CD8-positive, alpha-beta memory T cell (primary cell): Measurements from ENCODE around the gene SLC35F5. TPM values are rescaled to one million over a fixed set of nuclear protein-coding genes. Genes with fewer than 3 reads are reported as not detected.
"Not testable (repeated sequence)": the region's sequence is repeated elsewhere in the genome, so short reads cannot be mapped to it uniquely, and the experiment has no call there.

Experiments used
- CTCF ChIA-PET: fragments of 350-600 bp; sonication (Branson Sonifier 250); formaldehyde crosslinking; loops from one replicate; lab custom pipeline; 2021; ENCODE audit warnings: antibody characterized with exemption; lab: Charles Lee
- POLR2A ChIA-PET: fragments of 350-600 bp; sonication (Branson Sonifier 250); formaldehyde crosslinking; loops from one replicate; lab custom pipeline; 2021; ENCODE audit warnings: antibody characterized with exemption; lab: Charles Lee
- DNase-seq, 5 donors: peaks; one replicate each; pipeline versions ENCODE4 v3.0.0 to v3.0.0-alpha.2; 2020 to 2022; ENCODE audit warnings: mixed read lengths in 1 of 5
- H3K27ac ChIP-seq: one replicate; pipeline ENCODE4 v1.7.0; 2013; ENCODE audit warnings: low read depth, mild to moderate bottlenecking, low read length, moderate library complexity
- H3K27me3 ChIP-seq: 2 replicates; pipeline ENCODE4 v1.7.0; 2013; ENCODE audit warnings: low read length, mild to moderate bottlenecking; ENCODE audit not compliant: insufficient read depth, poor library complexity, severe bottlenecking
- H3K36me3 ChIP-seq: 2 replicates; pipeline ENCODE4 v1.7.0; 2013; ENCODE audit warnings: mild to moderate bottlenecking, low read length, moderate library complexity; ENCODE audit not compliant: insufficient read depth
- H3K4me1 ChIP-seq: 2 replicates; pipeline ENCODE4 v1.7.0; 2013; ENCODE audit warnings: mild to moderate bottlenecking, low read length, moderate library complexity; ENCODE audit not compliant: insufficient read depth
- H3K4me3 ChIP-seq: 2 replicates; pipeline ENCODE4 v1.7.0; 2013; ENCODE audit warnings: mild to moderate bottlenecking, low read length
- H3K9me3 ChIP-seq: 2 replicates; pipeline ENCODE4 v1.7.0; 2013; ENCODE audit warnings: mild to moderate bottlenecking, low read length
- H3K27ac Mint-ChIP-seq, 8 donors: one replicate each; pipeline ENCODE4 v1.8.0; 2020 to 2021; ENCODE audit warnings: mixed read lengths in 8 of 8, mild to moderate bottlenecking in 6 of 8, inconsistent platforms in 3 of 8, moderate library complexity in 3 of 8
- H3K27me3 Mint-ChIP-seq, 2 donors: one replicate each; pipeline ENCODE4 v1.8.0; 2020 to 2021; ENCODE audit warnings: mixed read lengths in 2 of 2, mild to moderate bottlenecking in 1 of 2, moderate library complexity in 1 of 2
- H3K36me3 Mint-ChIP-seq, 3 donors: one replicate each; pipeline ENCODE4 v1.8.0; 2020 to 2021; ENCODE audit warnings: mixed read lengths in 3 of 3, inconsistent platforms in 1 of 3, mild to moderate bottlenecking in 1 of 3
- H3K4me1 Mint-ChIP-seq, 3 donors: one replicate each; pipeline ENCODE4 v1.8.0; 2020 to 2021; ENCODE audit warnings: mixed read lengths in 3 of 3, inconsistent platforms in 1 of 3, mild to moderate bottlenecking in 1 of 3
- H3K4me3 Mint-ChIP-seq, 7 donors: one replicate each; pipeline ENCODE4 v1.8.0; 2020 to 2021; ENCODE audit warnings: mixed read lengths in 7 of 7, mild to moderate bottlenecking in 6 of 7, moderate library complexity in 4 of 7, inconsistent platforms in 2 of 7
- H3K9me3 Mint-ChIP-seq, 5 donors: one replicate each; pipeline ENCODE4 v1.8.0; 2020 to 2022; ENCODE audit warnings: mixed read lengths in 5 of 5, mild to moderate bottlenecking in 3 of 5, moderate library complexity in 2 of 5, inconsistent platforms in 1 of 5
- polyA plus RNA-seq: library from polyadenylated mRNA; unstranded; fragments of 300-500 nt; fragmentation: Illumina TruSeq; gene quantifications from one replicate; pipeline ENCODE4 v1.2.3, GENCODE V29; 2021
- total RNA-seq, 2 experiments: library from RNA; stranded (reverse); gene quantifications; one replicate each; pipeline ENCODE4 v1.2.3, GENCODE V29; 2021

SLC35F5 gene
- total and polyA plus RNA-seq, 3 experiments from 2014 or later = 5.3 to 30.8 (median 28.8) TPM

DNA sequence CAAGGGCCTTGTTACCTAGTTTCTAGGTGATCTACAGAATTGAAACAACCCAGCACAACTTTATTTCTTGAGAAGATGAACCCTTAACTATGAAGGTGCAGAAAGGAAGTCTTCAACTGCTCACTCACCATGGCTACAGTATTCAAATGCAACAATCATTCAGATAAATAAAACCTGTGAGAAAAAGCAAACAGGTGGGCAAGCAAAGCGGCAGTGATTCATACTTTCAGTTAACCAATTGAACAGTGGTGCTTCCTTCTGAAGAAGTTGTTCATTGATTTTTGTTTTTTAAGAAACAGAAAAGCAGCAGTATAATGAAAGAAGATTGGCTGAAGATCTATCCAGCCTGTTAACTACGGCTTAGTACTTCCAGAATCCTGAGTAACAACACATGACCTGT lies 43.5 kb downstream of the SLC35F5 start:
- Mint-ChIP-seq H3K9me3 (no peaks in the 10 kb centered on the region), H3K27ac (no peak overlapping the region), H3K36me3 (peaks cover 7 to 43% (median 9%) of the 10 kb centered on the region in 3 donors), H3K4me1 (no peaks in the 10 kb centered on the region), H3K27me3 (no peaks in the 10 kb centered on the region), H3K4me3 (no peak overlapping the region)
- Histone ChIP-seq H3K4me1 (no peaks in the 10 kb centered on the region), H3K36me3 (no peaks in the 10 kb centered on the region), H3K27me3 (no peaks in the 10 kb centered on the region), H3K27ac (no peak overlapping the region), H3K4me3 (no peak overlapping the region), H3K9me3 (no peaks in the 10 kb centered on the region)
- POLR2A ChIA-PET = no interaction called here
- CTCF ChIA-PET = no interaction called here
- no peak for DNase-seq

DNA sequence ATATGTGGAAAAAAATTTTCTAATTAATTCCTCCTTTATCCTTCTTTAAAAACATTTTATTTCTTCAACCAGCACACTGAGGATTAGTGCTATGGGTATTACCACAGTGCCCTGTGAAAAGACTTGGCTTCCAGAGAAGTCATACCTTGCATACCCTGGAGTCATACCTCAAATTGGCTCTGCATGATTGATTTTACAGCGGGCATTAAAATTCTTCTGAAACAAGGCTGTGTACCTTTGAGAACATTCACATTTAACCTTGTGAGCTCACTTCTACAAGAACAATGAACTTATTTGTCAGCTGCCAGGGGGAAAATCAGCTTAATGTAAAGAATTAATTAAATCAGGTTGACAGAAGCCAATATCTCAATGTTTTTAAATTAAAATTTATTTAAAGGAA lies 44.6 kb downstream of the SLC35F5 start:
- H3K9me3 Mint-ChIP-seq = no peaks in the 10 kb centered on the region
- H3K36me3 Mint-ChIP-seq = peaks cover 7 to 37% (median 9%) of the 10 kb centered on the region in 3 donors
- Histone ChIP-seq H3K27me3 (no peaks in the 10 kb centered on the region), H3K9me3 (no peaks in the 10 kb centered on the region), H3K36me3 (no peaks in the 10 kb centered on the region), H3K4me3 (no peak overlapping the region), H3K27ac (no peak overlapping the region), H3K4me1 (no peaks in the 10 kb centered on the region)
- no peaks in the 10 kb centered on the region for H3K27me3 Mint-ChIP-seq
- no peak overlapping the region for H3K4me3 Mint-ChIP-seq
- ChIA-PET POLR2A (no interaction called here), CTCF (interaction anchor here (1.3 to 1.7 kb wide), 2 partner anchors 13 to 108 kb away, joined by 3 to 4 read pairs; no protein-coding TSS in a partner anchor)
- no peak for DNase-seq
- H3K4me1 Mint-ChIP-seq = no peaks in the 10 kb centered on the region
- H3K27ac Mint-ChIP-seq = no peak overlapping the region

DNA sequence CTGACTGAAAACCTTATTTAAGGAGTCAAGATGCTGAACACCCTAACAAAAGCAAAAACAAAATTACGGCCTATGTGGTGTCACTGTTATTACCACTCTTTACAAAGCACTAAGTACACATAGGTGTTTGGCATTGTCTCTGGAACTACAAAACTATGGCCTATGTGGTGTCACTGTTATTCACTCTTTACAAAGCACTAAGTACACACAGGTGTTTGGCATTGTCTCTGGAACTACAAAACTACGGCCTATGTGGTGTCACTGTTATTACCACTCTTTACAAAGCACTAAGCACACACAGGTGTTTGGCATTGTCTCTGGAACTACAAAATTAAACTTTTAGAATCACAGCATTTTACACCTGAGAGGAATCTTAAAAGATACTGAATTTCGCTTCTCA lies 47.4 kb downstream of the SLC35F5 start:
- H3K27me3 ChIP-seq = no peaks in the 10 kb centered on the region
- ChIA-PET POLR2A (no interaction called here), CTCF (no interaction called here)
- H3K9me3 Mint-ChIP-seq = no peaks in the 10 kb centered on the region
- H3K36me3 ChIP-seq = no peaks in the 10 kb centered on the region
- H3K4me3 ChIP-seq = no peak overlapping the region
- H3K4me3 Mint-ChIP-seq = no peak overlapping the region
- peaks cover 0 to 22% (median 3%) of the 10 kb centered on the region in 3 donors for H3K36me3 Mint-ChIP-seq
- no peak for DNase-seq
- no peak overlapping the region for H3K27ac ChIP-seq
- H3K4me1 Mint-ChIP-seq = no peaks in the 10 kb centered on the region
- no peaks in the 10 kb centered on the region for H3K27me3 Mint-ChIP-seq
- H3K27ac Mint-ChIP-seq = peak overlapping the region in 1 of 8 donors; percentile 50
- H3K4me1 ChIP-seq = no peaks in the 10 kb centered on the region
- H3K9me3 ChIP-seq = no peaks in the 10 kb centered on the region

DNA sequence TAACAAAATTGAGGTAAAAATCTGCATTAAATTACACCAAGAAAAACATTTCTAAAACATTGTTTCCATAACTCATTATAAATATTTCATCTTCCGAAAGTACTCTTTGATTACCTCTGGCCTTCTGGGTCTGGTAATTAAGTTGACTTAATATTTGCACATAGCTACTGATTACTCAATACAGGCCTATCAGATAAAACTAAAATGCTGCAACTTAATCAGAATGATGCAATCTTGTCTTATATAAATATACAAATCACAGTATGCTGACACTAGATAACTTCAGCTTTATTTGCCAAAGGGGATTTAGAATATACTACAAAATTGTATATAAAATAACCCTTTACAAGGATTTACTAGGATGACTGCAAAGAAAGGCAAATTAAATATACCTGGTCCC lies 49.3 kb downstream of the SLC35F5 start:
- no peaks in the 10 kb centered on the region for H3K4me1 Mint-ChIP-seq
- Histone ChIP-seq H3K36me3 (no peaks in the 10 kb centered on the region), H3K4me3 (no peak overlapping the region), H3K9me3 (no peaks in the 10 kb centered on the region), H3K4me1 (no peaks in the 10 kb centered on the region), H3K27me3 (no peaks in the 10 kb centered on the region), H3K27ac (no peak overlapping the region)
- H3K27ac Mint-ChIP-seq = no peak overlapping the region
- H3K27me3 Mint-ChIP-seq = no peaks in the 10 kb centered on the region
- H3K9me3 Mint-ChIP-seq = no peaks in the 10 kb centered on the region
- ChIA-PET CTCF (interaction anchor here (0.7 to 1.2 kb wide), 3 partner anchors 9 to 918 kb away, joined by 3 to 4 read pairs (median 3); no protein-coding TSS in a partner anchor), POLR2A (interaction anchor here (1.1 kb wide), 1 partner anchor 68 kb away, joined by 3 read pairs; no protein-coding TSS in a partner anchor)
- no peak for DNase-seq
- peaks cover 0 to 15% (median 0%) of the 10 kb centered on the region in 3 donors for H3K36me3 Mint-ChIP-seq
- no peak overlapping the region for H3K4me3 Mint-ChIP-seq

DNA sequence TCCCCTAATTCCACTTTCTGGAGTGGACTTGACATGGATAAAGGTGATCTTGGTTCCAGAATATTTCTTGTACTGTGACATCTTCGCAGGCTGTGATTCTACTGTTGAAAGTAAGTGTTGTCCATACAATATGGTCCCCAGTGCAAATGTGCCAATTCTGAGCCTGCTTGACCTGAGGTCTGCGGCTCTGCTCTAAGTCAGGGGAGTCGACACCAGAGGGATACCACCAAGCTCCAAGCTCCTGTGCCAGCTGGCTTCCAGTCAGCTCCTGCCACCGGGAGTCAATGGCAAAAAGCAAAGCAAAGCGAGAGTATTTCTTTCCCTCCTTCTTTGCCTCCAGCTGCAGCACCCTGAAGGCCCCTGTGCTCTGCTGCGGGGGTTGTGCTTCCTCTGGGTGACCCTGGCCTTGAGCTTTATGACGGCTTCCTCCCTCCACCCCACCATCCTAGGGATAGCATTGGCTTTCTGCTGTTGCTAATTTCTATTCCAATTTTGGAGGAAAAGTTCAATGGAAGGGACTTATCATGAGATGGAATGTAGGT lies 50.4 kb downstream of the SLC35F5 start:
- no peaks in the 10 kb centered on the region for H3K27me3 Mint-ChIP-seq
- no peak overlapping the region for H3K4me3 Mint-ChIP-seq
- H3K4me1 ChIP-seq = no peaks in the 10 kb centered on the region
- no peak overlapping the region for H3K27ac ChIP-seq
- H3K27ac Mint-ChIP-seq = peak overlapping the region in 2 of 8 donors; percentile 51 to 57
- ChIA-PET POLR2A (interaction anchor here (0.6 to 1.1 kb wide), 2 partner anchors 12 to 67 kb away, joined by 3 read pairs; no protein-coding TSS in a partner anchor), CTCF (interaction anchor here (0.7 to 1.2 kb wide), 2 partner anchors 19 to 102 kb away, joined by 3 to 4 read pairs; no protein-coding TSS in a partner anchor)
- peaks cover 0 to 12% (median 0%) of the 10 kb centered on the region in 3 donors for H3K36me3 Mint-ChIP-seq
- H3K36me3 ChIP-seq = no peaks in the 10 kb centered on the region
- H3K27me3 ChIP-seq = no peaks in the 10 kb centered on the region
- no peaks in the 10 kb centered on the region for H3K9me3 Mint-ChIP-seq
- DNase-seq = no peak
- no peaks in the 10 kb centered on the region for H3K4me1 Mint-ChIP-seq
- no peaks in the 10 kb centered on the region for H3K9me3 ChIP-seq
- no peak overlapping the region for H3K4me3 ChIP-seq

DNA sequence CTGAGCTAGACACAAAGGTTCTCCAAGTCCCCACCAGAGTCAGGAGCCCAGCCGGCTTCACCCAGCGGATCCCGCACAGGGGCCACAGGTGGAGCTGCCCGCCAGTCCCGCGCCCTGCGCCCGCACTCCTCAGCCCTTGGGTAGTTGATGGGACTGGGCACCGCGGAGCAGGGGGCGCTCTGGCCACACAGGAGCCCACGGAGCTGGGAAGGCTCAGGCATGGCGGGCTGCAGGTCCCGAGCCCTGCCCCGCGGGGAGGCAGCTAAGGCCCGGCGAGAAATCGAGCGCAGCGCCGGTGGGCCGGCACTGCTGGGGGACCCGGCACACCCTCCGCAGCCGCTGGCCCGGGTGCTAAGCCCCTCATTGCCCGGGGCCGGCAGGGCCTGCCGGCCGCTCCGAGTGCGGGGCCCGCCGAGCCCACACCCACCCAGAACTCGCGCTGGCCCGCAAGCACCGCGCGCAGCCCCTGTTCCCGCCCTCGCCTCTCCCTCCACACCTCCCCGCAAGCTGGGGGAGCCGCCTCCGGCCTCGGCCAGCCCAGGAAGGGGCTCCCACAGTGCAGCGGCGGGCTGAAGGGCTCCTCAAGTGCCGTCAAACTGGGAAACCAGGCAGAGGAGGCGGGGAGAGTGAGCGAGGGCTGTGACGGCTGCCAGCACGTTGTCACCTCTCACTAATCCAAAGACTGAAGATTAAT lies 52.0 kb downstream of the SLC35F5 start:
- POLR2A ChIA-PET, H3K9me3 Mint-ChIP-seq, H3K27ac ChIP-seq, H3K27me3 ChIP-seq, H3K36me3 ChIP-seq, H3K27me3 Mint-ChIP-seq, CTCF ChIA-PET, H3K4me3 Mint-ChIP-seq, H3K4me3 ChIP-seq, H3K9me3 ChIP-seq, DNase-seq: not testable (repeated sequence)
- H3K36me3 Mint-ChIP-seq = peaks cover 0 to 12% (median 0%) of the 10 kb centered on the region in 3 donors
- H3K4me1 Mint-ChIP-seq = peaks cover 8 to 12% (median 12%) of the 10 kb centered on the region in 3 donors
- peaks cover 12% of the 10 kb centered on the region for H3K4me1 ChIP-seq
- H3K27ac Mint-ChIP-seq = peak overlapping the region in 1 of 8 donors; percentile 61

DNA sequence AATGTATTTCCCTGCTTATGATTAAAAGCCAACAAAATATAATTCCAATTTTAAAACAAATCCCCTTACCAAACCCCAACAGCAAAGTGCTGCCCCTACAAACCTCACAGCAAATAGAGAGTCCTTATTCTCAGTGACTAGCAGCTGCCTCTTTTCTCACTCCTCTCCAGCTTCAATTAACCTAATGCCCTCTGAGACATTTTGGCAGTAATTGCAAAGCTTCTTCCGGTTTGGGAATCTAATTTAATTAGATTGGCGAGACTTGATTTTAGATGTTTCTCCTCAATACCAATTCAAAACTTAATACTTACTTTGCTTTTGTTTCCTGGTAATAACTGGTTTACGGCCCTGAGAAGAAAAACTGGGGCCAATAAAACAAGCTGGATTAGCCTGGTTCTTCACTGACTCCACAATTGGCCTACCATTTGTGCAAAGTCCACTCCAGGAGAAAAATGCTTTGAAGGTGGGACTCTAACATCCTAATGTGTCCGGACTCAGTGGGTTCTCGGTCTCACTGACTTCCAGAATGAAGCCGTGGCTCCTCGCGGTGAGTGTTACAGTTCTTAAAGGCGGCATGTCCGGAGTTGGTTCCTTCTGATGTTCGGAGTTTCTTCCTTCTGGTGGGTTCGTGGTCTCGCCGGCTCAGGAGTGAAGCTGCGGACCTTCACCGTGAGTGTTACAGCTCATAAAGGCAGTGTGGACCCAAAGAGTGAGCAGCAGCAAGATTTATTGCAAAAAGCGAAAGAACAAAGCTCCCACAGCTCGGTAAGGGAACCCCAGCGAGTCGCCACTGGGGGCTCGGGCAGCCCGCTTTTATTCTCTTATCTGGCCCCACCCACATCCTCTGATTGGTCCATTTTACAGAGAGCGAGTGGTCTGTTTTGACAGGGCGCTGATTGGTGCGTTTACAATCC lies 52.8 kb downstream of the SLC35F5 start:
- Mint-ChIP-seq H3K27ac (peak overlapping the region in 2 of 8 donors; percentile 44 to 82), H3K9me3 (no peaks in the 10 kb centered on the region), H3K4me3 (no peak overlapping the region), H3K36me3 (peaks cover 0 to 8% (median 0%) of the 10 kb centered on the region in 3 donors), H3K4me1 (peaks cover 14 to 20% (median 19%) of the 10 kb centered on the region in 3 donors), H3K27me3 (no peaks in the 10 kb centered on the region)
- Histone ChIP-seq H3K4me1 (peaks cover 18% of the 10 kb centered on the region), H3K9me3 (no peaks in the 10 kb centered on the region), H3K36me3 (no peaks in the 10 kb centered on the region), H3K27me3 (no peaks in the 10 kb centered on the region), H3K4me3 (no peak overlapping the region), H3K27ac (no peak overlapping the region)
- DNase-seq = no peak
- ChIA-PET CTCF (interaction anchor here (1.2 kb wide), 1 partner anchor 99 kb away, joined by 4 read pairs; no protein-coding TSS in a partner anchor), POLR2A (no interaction called here)
